K562 (cell line): ENCODE measurements around the gene EMC10. TPM values are rescaled to one million over a fixed set of nuclear protein-coding genes. Genes with fewer than 3 reads are reported as not detected.

Experiments
- DLX4 ChIP-seq: fragments of 250-450 bp; sonication (Bioruptor Pico); IDR thresholded peaks from 2 replicates; pipeline ENCODE4 v1.6.1; 2021; ENCODE audit warnings: mild to moderate bottlenecking
- ESRRB ChIP-seq: fragments of 250-450 bp; sonication (Bioruptor Pico); IDR thresholded peaks from 2 replicates; pipeline ENCODE4 v1.5.0; 2020; ENCODE audit warnings: mild to moderate bottlenecking, moderate library complexity, borderline replicate concordance
- FOXK1 ChIP-seq: sonication (generic); formaldehyde crosslinking; IDR thresholded peaks from 2 replicates; pipeline ENCODE4 v1.8.0; 2022; ENCODE audit warnings: missing genetic modification reagents, mild to moderate bottlenecking, borderline replicate concordance
- ILF3 ChIP-seq: fragments of 450-650 bp; IDR thresholded peaks from 2 replicates; pipeline ENCODE4 v1.6.1; 2018; ENCODE audit warnings: antibody characterized with exemption, mild to moderate bottlenecking, moderate library complexity, borderline replicate concordance
- PTRF ChIP-seq: fragments of 450-650 bp; IDR thresholded peaks from 2 replicates; pipeline ENCODE4 v1.6.1; 2016; ENCODE audit warnings: mild to moderate bottlenecking, missing genetic modification characterization, missing compliant biosample characterization
- RFX5 ChIP-seq: IDR thresholded peaks from 2 replicates; pipeline ENCODE4 v1.6.1; 2011; ENCODE audit warnings: low read depth, mild to moderate bottlenecking, improper control_type of control experiment, low read length
- SMAD1 ChIP-seq: fragments of 150-350 bp; IDR thresholded peaks from 2 replicates; pipeline ENCODE4 v1.6.1; 2014; ENCODE audit warnings: low read length, low read depth; ENCODE audit not compliant: partially characterized antibody
- XRCC4 ChIP-seq: IDR thresholded peaks from one replicate; pipeline ENCODE4 v1.6.1; 2011; ENCODE audit not compliant: insufficient read depth, insufficient read length; ENCODE audit errors: extremely low read depth
- ZC3H4 ChIP-seq: sonication (generic); formaldehyde crosslinking; IDR thresholded peaks from 2 replicates; pipeline ENCODE4 v1.9.0; 2021; ENCODE audit warnings: missing genetic modification reagents, borderline replicate concordance
- ZNF174 ChIP-seq: fragments of 250-450 bp; sonication (Bioruptor Pico); IDR thresholded peaks from 2 replicates; pipeline ENCODE4 v1.4.0; 2020; ENCODE audit warnings: mild to moderate bottlenecking
- ZNF224 ChIP-seq: sonication (generic); formaldehyde crosslinking; IDR thresholded peaks from 2 replicates; pipeline ENCODE4 v1.8.0; 2022; ENCODE audit warnings: mild to moderate bottlenecking, missing genetic modification reagents
- ZNF512 ChIP-seq: IDR thresholded peaks from 2 replicates; pipeline ENCODE4 v1.6.1; 2016; ENCODE audit warnings: missing genetic modification characterization, missing compliant biosample characterization
- ZNF583 ChIP-seq: fragments of 250-450 bp; sonication (Bioruptor Pico); IDR thresholded peaks from 2 replicates; pipeline ENCODE4 v1.4.0; 2020
- ZNF655 ChIP-seq: fragments of 250-450 bp; sonication (Bioruptor Pico); IDR thresholded peaks from 2 replicates; pipeline ENCODE4 v1.5.0; 2021
- ZSCAN29 ChIP-seq: fragments of 450-650 bp; IDR thresholded peaks from 2 replicates; pipeline ENCODE4 v1.6.1; 2017
- polyA plus RNA-seq, 8 experiments: library from polyadenylated mRNA; depleted of rRNA in 4 of 8; stranded (reverse) in 5 of 8; unstranded in 3 of 8; fragments of >200 nt; fragmentation: Nextera tagmentation in 2 of 8; fragmentation: Illumina TruSeq in 1 of 8; extraction: Ambion mirVana in 2 of 8; extraction: Trizol in 1 of 8; gene quantifications; 2 replicates each; pipeline versions ENCODE4 v1.2.1 to v1.2.3, GENCODE V29; 2011 to 2014; ENCODE audit warnings: inconsistent platforms in 1 of 8, missing spikeins in 1 of 8
- total RNA-seq, 7 experiments: library from RNA; depleted of rRNA in 6 of 7; stranded (reverse); fragments of >200 nt in 6 of 7; fragmentation: Illumina TruSeq in 2 of 7; extraction: Trizol in 2 of 7; gene quantifications; 2 replicates each; pipeline versions ENCODE4 v1.2.1 to v1.2.3, GENCODE V29; 2011 to 2021; ENCODE audit warnings: low replicate concordance in 1 of 7
- TF ChIP-seq, protein P1 (sequence below): sonication (generic); formaldehyde crosslinking; IDR thresholded peaks from 2 replicates; pipeline ENCODE4 v1.8.0; 2022; ENCODE audit warnings: mild to moderate bottlenecking, missing genetic modification reagents, borderline replicate concordance

Gene EMC10
- total and polyA plus RNA-seq, 9 of the 15 experiments (the other 6 are each of a cell fraction or from before 2014, with no cell fraction given), result 1.4 to 46.0 (median 13.1) TPM

DNA sequence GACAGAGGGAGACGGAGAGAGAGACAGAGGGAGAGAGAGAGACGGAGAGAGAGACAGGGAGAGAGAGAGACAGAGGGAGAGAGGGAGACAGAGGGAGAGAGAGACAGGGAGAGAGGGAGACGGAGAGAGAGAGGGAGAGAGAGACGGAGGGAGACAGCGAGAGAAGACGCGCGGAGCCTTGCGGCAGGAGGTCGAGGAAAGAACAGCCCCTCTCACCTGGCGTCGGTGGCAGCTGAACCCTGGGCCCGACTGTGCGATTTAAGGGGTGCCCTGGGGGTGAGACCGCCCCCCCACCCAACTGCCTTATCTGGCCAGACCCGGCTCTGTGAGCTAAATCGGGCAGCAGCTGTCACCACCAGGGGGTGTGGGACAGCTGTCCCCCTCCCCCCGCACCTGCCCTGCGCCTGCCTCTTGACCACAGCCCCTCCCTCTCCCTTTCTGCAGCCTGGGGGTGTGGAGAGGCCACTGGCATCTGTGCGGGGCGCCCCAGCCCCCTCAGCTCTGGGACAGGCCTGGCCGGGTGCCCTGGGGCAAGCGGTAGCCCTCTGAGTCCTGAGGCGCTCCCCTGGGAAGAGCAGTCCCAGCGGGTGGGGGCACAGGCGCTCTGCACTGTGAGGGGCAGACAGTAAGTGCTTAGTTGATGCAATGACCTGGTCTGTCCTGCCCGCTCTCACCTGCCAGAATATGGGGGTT lies 23.9 kb downstream of the EMC10 start (continued):
- no peak for TF ChIP-seq ZNF655 (CRISPR knock-in tag)
- TF ChIP-seq DLX4, result no peak
- TF ChIP-seq ZC3H4, result no peak
- TF ChIP-seq ZNF512, result no peak
- TF ChIP-seq ZSCAN29, result no peak
- TF ChIP-seq ZNF224, result no peak
- TF ChIP-seq XRCC4, result no peak
- no peak for TF ChIP-seq ILF3
- TF ChIP-seq PTRF (tag), result no peak
- no peak for TF ChIP-seq FOXK1 (CRISPR knock-in tag)
- TF ChIP-seq ZNF583, result no peak
- no peak for TF ChIP-seq ZNF174
- TF ChIP-seq ESRRB (CRISPR knock-in tag), result no peak
- TF ChIP-seq, protein P1, sequence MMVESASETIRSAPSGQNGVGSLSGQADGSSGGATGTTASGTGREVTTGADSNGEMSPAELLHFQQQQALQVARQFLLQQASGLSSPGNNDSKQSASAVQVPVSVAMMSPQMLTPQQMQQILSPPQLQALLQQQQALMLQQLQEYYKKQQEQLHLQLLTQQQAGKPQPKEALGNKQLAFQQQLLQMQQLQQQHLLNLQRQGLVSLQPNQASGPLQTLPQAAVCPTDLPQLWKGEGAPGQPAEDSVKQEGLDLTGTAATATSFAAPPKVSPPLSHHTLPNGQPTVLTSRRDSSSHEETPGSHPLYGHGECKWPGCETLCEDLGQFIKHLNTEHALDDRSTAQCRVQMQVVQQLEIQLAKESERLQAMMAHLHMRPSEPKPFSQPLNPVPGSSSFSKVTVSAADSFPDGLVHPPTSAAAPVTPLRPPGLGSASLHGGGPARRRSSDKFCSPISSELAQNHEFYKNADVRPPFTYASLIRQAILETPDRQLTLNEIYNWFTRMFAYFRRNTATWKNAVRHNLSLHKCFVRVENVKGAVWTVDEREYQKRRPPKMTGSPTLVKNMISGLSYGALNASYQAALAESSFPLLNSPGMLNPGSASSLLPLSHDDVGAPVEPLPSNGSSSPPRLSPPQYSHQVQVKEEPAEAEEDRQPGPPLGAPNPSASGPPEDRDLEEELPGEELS (CRISPR knock-in tag), result no peak
- TF ChIP-seq RFX5, result no peak
- no peak for TF ChIP-seq SMAD1
